Left lobe of liver (tissue), 2 donors: ENCODE measurements around the gene SH3RF3. TPM values are rescaled to one million over a fixed set of nuclear protein-coding genes. Genes with fewer than 3 reads are reported as not detected.

Source experiments
- ATAC-seq: fragments of 200-7000 bp; cut with Tn5 transposase; one replicate; pipeline ENCODE4 v1.9.1; 2020; ENCODE audit warnings: mild to moderate bottlenecking, moderate library complexity
- DNase-seq: peaks from one replicate; pipeline ENCODE4 v3.0.0-alpha.2; 2020; ENCODE audit warnings: low spot score
- total RNA-seq: library from RNA; stranded (reverse); gene quantifications from one replicate; pipeline ENCODE4 v1.2.1, GENCODE V29; 2021
- donor health status: DM: no; HTN: no; CAD: no; lungs with moderate emphysema.
- donor health status: DM: no; HTN: yes; CAD: no.

The SH3RF3 gene
- total RNA-seq, 1 donor from 2014 or later = 1.1 TPM

GRCh38 chr2:109322641-109323040 is 193.6 kb downstream of the SH3RF3 start:
- no peak for ATAC-seq
- no peak for DNase-seq

- peak; percentile 20 for ATAC-seq
- DNase-seq = no peak
Observed at GRCh38 chr2:109324861-109325260, 195.9 kb downstream of the SH3RF3 start.

- ATAC-seq = no peak
- no peak for DNase-seq
Observed at GRCh38 chr2:109325570-109325969, 196.6 kb downstream of the SH3RF3 start.

- DNase-seq (no peak), ATAC-seq (no peak)
Observed at GRCh38 chr2:109326306-109326705, 197.3 kb downstream of the SH3RF3 start.

- DNase-seq (no peak), ATAC-seq (no peak)
Observed at GRCh38 chr2:109330056-109330455, 201.1 kb downstream of the SH3RF3 start.

GRCh38 chr2:109331081-109331480 is 202.1 kb downstream of the SH3RF3 start:
- DNase-seq (no peak), ATAC-seq (no peak)

GRCh38 chr2:109331896-109332848 is 203.2 kb downstream of the SH3RF3 start:
- DNase-seq (no peak), ATAC-seq (peak; percentile 75)

- DNase-seq (no peak), ATAC-seq (no peak)
Observed at GRCh38 chr2:109332880-109333279, 203.9 kb downstream of the SH3RF3 start.

- ATAC-seq (peak; percentile 70), DNase-seq (no peak)
Observed at GRCh38 chr2:109333414-109334210, 204.6 kb downstream of the SH3RF3 start.

GRCh38 chr2:109335631-109336176 is 206.7 kb downstream of the SH3RF3 start:
- DNase-seq (no peak), ATAC-seq (no peak)

GRCh38 chr2:109336296-109336695 is 207.3 kb downstream of the SH3RF3 start:
- no peak for DNase-seq

GRCh38 chr2:109337221-109337620 is 208.2 kb downstream of the SH3RF3 start:
- no peak for DNase-seq

More at GRCh38 chr2:109336296-109336695, 207.3 kb downstream of the SH3RF3 start:
- ATAC-seq = no peak

GRCh38 chr2:109339519-109339966 is 210.5 kb downstream of the SH3RF3 start:
- DNase-seq (no peak), ATAC-seq (no peak)

More at GRCh38 chr2:109337221-109337620, 208.2 kb downstream of the SH3RF3 start:
- no peak for ATAC-seq

- no peak for ATAC-seq
- no peak for DNase-seq
Observed at GRCh38 chr2:109340381-109340780, 211.4 kb downstream of the SH3RF3 start.

- no peak for ATAC-seq
Observed at GRCh38 chr2:109341355-109342255, 212.6 kb downstream of the SH3RF3 start.

GRCh38 chr2:109342256-109342850 is 213.3 kb downstream of the SH3RF3 start:
- DNase-seq = no peak
- ATAC-seq = no peak

More at GRCh38 chr2:109341355-109342255, 212.6 kb downstream of the SH3RF3 start:
- no peak for DNase-seq

- no peak for ATAC-seq
- no peak for DNase-seq
Observed at GRCh38 chr2:109342930-109343329, 213.9 kb downstream of the SH3RF3 start.

- no peak for DNase-seq
- no peak for ATAC-seq
Observed at GRCh38 chr2:109343460-109343859, 214.5 kb downstream of the SH3RF3 start.

GRCh38 chr2:109344270-109344805 is 215.3 kb downstream of the SH3RF3 start:
- no peak for ATAC-seq

More at GRCh38 chr2:109344270-109344805, 215.3 kb downstream of the SH3RF3 start:
- DNase-seq = no peak
